Activated CD4-positive, alpha-beta T cell treated with anti-CD3 and anti-CD28 coated beads, Interleukin-2, amount 50 U/mL, for 4 hours (primary cell): Measurements from ENCODE around the gene CNTN3.

Experiments
- DNase-seq, 2 experiments: peaks; one replicate each; pipeline ENCODE4 v3.0.0-alpha.2; 2020

The CNTN3 gene

DNA sequence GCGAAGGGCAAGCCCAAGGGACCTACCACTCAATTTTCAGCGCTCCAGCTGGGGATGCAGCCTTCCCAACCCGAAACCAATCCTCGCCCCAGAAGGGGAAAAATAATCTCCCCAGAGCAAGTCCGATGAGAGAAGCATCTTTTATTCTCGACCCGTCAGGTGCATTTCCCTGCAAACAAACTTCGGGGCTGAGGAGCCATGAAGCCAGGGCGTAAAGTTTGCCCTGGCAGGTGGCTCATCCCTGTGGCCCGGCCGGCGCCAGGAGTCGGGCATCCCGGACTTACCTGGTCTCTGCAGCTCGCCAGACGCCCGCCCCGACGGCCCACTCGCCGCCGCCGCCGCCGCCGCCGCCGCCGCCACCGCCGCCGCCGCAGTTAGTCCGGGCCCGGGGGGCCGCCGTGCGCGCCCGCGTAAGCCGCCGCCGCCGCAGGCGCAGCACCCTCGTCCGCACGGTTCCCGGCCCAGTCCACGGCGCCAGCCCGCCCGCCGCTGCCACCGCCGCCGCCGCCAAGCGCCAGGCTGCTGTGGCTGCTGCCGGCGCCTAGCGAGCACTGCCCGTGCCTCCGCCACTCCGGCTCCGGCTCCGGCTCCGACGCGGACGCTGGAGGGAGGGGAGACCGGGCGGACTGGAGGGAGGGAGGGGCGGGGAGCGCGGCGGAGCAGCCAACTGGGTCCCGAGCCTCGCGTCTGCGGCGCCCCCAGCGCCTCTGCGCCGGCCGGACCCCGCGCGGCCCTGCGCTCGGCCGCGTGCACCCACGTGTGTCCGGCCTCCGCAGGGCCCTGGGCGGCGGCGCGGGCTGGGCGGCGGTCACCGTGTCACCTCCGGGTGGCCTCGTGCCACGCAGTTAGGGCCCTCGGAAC, at the start of gene CNTN3:
CNTN3 (minus strand) TSS at position 553 of the 861 bp plus-strand sequence. CDS start 93,547 bp downstream, outside the sequence.
- DNase-seq = no peak

- no peak for DNase-seq
These were observed 48.7 kb upstream of the CNTN3 start for GRCh38 chr3:74663178-74663577.

GRCh38 chr3:74661672-74662071, 47.2 kb upstream of the CNTN3 start:
- no peak for DNase-seq

- no peak for DNase-seq
These were observed 37.4 kb upstream of the CNTN3 start for GRCh38 chr3:74651885-74652284.

- DNase-seq = no peak
These were observed 36.8 kb upstream of the CNTN3 start for GRCh38 chr3:74651292-74651691.

- no peak for DNase-seq
These were observed 33.6 kb upstream of the CNTN3 start for GRCh38 chr3:74648107-74648506.

GRCh38 chr3:74646094-74646493, 31.6 kb upstream of the CNTN3 start:
- DNase-seq = no peak

DNA sequence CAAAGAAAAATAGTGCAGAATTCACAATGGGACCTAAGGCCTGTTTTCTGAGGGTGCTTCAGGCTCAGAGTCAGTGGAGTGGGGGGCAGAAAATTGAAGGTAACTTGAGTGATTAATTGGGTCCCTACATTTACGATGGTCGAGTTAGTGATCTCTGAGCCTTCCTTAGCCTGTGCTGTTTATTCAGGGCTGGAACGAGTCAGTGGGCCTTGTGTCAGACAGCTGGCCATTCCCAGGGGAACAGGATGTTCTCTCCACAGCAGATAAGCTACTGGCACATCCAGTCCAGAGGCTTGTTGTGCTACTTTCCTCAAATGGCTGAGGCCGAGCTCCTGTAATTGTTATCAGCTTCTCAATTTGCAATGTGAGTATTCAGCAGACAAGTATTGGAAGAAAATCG, 29.2 kb upstream of the CNTN3 start:
- no peak for DNase-seq

- no peak for DNase-seq
These were observed 28.4 kb upstream of the CNTN3 start for GRCh38 chr3:74642876-74643275.

DNA sequence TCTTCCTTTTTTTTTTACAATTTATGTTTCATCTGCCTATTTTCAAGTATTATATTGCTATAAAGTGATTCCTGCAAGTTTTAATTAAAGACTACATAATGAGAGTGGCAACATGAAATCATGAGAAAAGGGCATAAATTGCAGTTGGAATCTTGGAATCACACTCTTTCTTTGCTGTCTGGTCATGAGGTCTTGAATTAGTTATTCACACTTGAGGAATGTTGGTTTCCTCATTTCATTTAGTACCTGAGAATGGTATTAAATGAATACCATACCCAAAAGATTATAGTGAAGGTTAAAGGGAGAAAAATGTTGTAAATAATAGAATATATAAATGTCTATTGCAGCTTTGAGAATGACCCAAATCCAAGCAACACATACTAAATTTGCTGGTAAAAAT, 25.8 kb upstream of the CNTN3 start:
- DNase-seq = no peak

DNA sequence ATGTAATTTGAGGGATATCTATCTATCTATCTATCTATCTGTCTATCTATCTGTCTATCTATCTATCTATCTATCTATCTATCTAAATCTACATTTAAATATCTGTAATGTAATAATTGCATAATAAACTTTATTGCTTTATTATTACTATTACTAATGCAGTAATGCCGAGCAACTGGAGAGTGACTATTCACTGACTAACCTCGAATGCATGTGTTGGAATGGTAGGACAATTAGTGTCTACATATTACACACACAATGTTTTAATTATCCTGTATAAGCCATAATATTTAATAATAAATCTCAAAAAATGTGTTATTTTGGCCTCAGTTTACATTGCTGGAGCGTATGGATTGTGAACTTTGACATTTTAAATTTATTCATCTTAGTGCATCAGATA, 25.2 kb upstream of the CNTN3 start:
- DNase-seq = no peak

GRCh38 chr3:74636981-74637380, 22.5 kb upstream of the CNTN3 start:
- DNase-seq = no peak

GRCh38 chr3:74633021-74633420, 18.6 kb upstream of the CNTN3 start:
- no peak for DNase-seq

GRCh38 chr3:74631351-74632140, 17.1 kb upstream of the CNTN3 start:
- DNase-seq = no peak

DNA sequence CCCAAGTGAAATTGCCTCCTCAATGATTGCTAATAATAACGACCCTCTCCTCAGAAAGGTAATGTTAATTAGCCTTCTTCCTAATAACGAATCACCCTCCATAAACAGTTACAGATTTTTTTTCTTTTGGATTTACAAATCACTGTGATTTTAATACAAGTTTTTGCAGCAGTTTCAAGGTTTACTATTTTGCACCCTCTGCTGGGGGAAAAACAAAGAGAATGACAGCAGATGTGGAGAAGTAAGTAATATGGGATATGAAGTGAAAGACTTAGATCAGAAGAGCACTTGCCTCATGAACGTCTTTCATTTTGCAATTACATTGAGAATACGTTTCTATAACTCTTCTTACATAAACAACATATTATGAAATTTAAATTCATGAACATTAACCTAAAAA, 16.1 kb upstream of the CNTN3 start:
- no peak for DNase-seq

- DNase-seq = no peak
These were observed 11.6 kb upstream of the CNTN3 start for GRCh38 chr3:74626011-74626410.

DNA sequence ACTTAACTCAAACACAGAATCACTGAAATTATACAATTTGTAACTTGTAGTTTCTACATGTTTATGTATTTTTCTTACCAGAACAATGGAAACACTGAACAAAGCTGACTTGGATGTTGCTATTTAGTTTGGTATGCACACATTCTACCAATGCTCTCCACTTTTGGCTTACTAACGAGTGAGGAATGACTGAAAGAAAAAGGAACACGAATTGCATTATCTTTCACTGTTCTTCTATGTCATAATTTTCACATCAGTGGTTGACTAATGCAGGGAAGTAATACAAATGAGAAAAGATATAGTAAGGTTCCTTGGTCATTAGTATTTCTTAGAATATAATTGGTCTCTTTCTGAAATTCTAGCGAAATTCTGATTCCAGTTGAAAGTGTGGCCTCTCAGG, 9.8 kb upstream of the CNTN3 start:
- DNase-seq = no peak

GRCh38 chr3:74623261-74623836, 8.9 kb upstream of the CNTN3 start:
- DNase-seq = no peak

DNA sequence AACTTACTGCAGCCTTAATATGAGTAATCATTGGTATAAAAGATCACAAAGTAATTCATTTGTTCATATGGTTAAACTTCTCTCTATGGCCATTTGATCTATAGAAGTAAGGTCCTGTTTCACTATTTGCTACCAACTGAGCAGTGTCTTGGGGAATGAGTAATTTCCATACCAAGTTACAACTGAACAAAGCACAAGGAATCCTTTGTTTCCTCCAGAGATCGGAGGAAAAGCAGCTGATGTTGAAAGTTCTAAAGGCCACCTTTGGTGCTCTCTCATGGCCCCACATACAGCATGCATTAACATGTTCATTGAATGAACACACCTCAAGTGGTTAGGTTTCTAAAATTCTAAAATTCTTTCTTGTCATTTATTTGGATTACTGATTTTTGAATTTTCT, 7.1 kb upstream of the CNTN3 start:
- no peak for DNase-seq

DNA sequence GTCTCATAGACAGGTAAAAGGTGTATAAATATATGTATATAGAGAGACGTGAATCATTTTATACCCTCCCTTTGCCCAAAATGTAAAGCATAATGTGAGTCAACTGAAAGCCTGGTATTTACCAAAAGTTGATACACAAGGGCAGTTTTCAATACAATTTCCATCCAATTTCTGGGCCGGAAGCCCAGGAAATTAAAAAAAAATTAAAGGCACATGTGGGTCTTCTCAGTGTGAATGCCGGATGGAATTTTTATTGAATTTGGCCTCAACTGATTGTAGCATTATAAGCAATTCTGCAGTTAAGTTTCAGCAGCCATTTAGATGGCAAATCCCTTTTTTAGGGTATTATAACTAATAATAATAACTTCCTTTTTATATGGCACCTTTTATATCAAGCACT, 3.3 kb upstream of the CNTN3 start:
- no peak for DNase-seq

- no peak for DNase-seq
These were observed 845 bp downstream of the CNTN3 start for GRCh38 chr3:74613521-74614106.

GRCh38 chr3:74613060-74613459, 1.4 kb downstream of the CNTN3 start:
- DNase-seq = no peak

DNA sequence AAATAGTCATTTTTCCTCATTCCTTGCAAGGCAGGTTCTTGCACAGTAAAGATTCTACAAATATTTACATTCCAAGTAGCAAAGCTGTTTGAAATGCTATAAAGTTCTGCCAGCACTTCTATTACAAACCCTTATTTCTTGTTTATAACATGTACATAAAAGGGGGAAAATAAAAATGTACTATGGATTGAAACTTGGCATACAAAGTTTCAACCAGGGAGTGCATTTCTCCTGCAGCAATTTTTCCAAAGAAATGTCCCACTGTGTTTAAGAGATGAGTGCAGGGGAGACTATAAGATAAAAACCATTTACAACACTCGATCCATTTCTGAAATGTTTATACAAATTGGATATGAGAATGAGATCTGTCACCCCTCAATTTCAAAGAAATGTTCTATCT, 3.3 kb downstream of the CNTN3 start:
- no peak for DNase-seq
